Measurements from ENCODE around the gene IQSEC1.

- no peak for TF ChIP-seq CTCF (IDR thresholded peaks at IDR 0.05 in 2 of 3, conservative IDR thresholded peaks at IDR 0.05 in 1 of 3; ENCODE audit: borderline replicate concordance in 1 of 3, insufficient read depth in 1 of 3, low read depth in 2 of 3, low read length in 2 of 3)
- no peak for TF ChIP-seq EZH2phosphoT487 (IDR thresholded peaks at IDR 0.05; ENCODE audit: borderline replicate concordance)
- no peak for TF ChIP-seq ELF1 (IDR thresholded peaks at IDR 0.05; ENCODE audit: borderline replicate concordance, low read depth)
- TF ChIP-seq EGR1 (IDR thresholded peaks at IDR 0.05; ENCODE audit: low read depth) = no peak
Observed at GRCh38 chr3:13065727-13066126, 7.5 kb downstream of the IQSEC1 start.
